HK-2 (cell line): Measurements from ENCODE around the gene TFR2.

Source experiments
- DNase-seq: peaks from one replicate; pipeline ENCODE4 v3.0.0-alpha.2; 2018; ENCODE audit not compliant: unreplicated experiment

Gene TFR2

DNA sequence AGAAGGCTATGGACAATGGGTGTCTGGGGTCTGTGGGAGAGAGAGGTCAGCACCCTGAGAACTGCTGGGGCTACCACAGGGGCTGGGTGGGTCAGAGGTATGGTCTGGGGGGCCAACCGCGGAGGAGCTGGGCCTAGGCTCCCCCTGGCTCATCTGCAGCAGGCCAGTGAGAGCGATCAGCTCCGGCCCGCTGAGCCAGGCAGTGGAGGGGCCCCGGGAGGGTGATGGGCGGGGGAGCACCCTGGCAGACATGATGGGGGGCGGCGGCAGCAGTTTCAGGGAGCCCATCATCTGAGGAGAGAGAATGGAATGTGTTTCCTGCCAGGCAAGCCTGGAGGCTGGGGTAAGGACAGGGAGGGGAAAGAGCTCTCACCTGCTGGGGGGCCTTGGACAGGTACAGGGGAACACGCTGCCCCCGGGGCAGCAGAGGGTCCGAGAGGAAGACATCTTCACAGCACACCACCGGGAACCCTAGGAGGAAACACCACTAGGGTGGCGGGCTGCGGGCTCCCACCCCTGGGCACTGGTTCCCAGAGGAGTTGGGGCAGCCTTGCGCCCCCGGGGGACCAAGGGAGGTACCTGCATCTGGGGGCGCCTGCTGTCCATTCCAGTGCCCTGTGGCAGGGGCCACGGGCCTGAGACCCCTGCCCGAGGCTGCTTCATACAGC, 68.9 kb downstream of the TFR2 start:
- DNase-seq = no peak

DNA sequence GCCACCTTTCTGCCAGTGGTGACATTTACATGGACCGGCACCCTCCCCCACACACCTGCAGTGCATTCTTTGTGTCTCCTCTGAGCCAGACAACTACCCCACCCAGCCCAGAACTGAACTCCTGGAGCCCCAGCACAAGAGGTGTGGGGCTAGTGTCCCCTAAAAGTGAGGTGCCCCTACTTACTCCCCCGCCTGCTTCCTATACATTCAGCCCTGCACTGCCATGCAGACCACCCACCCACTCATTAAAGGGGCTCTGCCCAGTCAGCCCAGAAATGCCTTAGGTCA, 69.6 kb downstream of the TFR2 start:
- DNase-seq = no peak

DNA sequence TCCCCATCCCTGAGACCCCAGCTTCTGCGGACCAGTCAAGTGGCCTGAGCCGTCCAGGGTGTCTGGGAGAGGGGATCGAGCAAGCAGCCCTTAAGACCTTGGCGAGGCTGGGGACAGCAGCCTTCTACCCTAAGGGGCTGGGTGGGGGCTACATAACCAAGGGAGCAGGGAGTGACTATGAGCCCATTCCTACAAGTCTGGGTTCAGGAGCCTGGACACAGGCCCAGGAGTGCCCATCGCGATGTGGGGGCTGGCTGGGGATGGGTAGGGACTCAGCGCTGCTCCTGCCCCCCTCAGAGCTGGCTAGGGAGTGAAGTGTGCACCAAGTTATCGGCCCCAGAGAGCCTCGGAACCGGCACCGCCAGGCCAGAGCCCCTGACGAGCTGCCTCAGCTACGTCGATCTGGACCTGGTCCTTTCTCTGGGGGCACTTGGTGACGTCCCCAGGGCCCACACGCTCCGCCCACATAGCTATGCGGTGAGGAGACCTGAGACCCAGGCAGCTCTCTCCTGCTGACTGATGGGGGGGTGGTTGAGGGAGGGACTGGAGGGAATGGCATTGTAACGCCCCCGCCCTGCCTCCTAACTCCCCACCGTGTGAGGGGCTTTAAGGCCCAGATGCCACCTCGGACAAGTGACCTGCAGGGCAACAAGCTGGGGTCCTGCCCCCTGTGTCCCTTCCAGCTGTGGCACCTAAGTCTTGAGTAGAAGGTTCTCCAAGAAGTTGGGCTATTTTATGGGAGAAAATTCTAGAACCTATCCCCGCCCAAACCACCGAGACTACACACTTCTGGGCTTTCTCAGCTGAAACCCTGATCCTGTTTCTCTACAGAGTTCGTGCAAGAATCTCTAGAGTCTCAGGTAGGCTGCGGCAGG, 70.2 kb downstream of the TFR2 start:
- no peak for DNase-seq
